Activated CD4-positive, alpha-beta T cell treated with anti-CD3 and anti-CD28 coated beads, Interleukin-2, amount 10 ng/mL, durations not matched to agents 7 days and 5 days (primary cell): ENCODE results near the gene GLRA2. TPM values are rescaled to one million over a fixed set of nuclear protein-coding genes. Genes with fewer than 3 reads are reported as not detected.

Source experiments
- CTCF ChIA-PET: fragments of 350-600 bp; sonication (Branson Sonifier 250); formaldehyde crosslinking; loops from one replicate; lab custom pipeline; 2021; ENCODE audit warnings: antibody characterized with exemption; lab: Charles Lee
- POLR2A ChIA-PET: fragments of 350-600 bp; sonication (Branson Sonifier 250); formaldehyde crosslinking; loops from one replicate; lab custom pipeline; 2021; ENCODE audit warnings: antibody characterized with exemption; lab: Charles Lee
- DNase-seq: peaks from one replicate; pipeline ENCODE4 v3.0.0-alpha.2; 2020
- H3K27ac Mint-ChIP-seq: one replicate; pipeline ENCODE4 v1.8.0; 2021; ENCODE audit warnings: mild to moderate bottlenecking, moderate library complexity, mixed read lengths
- H3K27me3 Mint-ChIP-seq: one replicate; pipeline ENCODE4 v1.8.0; 2021; ENCODE audit warnings: mixed read lengths
- H3K36me3 Mint-ChIP-seq: one replicate; pipeline ENCODE4 v1.8.0; 2021; ENCODE audit warnings: low read depth, mixed read lengths
- H3K4me1 Mint-ChIP-seq: one replicate; pipeline ENCODE4 v1.8.0; 2021; ENCODE audit warnings: mixed read lengths
- H3K4me3 Mint-ChIP-seq: one replicate; pipeline ENCODE4 v1.8.0; 2021; ENCODE audit warnings: mild to moderate bottlenecking, moderate library complexity, mixed read lengths
- H3K9me3 Mint-ChIP-seq: one replicate; pipeline ENCODE4 v1.8.0; 2021; ENCODE audit warnings: mixed read lengths
- total RNA-seq, 2 experiments: library from RNA; stranded (reverse); gene quantifications; one replicate each; pipeline ENCODE4 v1.2.3, GENCODE V29; 2021

The GLRA2 gene
- total RNA-seq, 2 experiments from 2014 or later = not detected

- no peak overlapping the region for H3K27ac Mint-ChIP-seq
- no peaks in the 10 kb centered on the region for H3K4me1 Mint-ChIP-seq
- no peak for DNase-seq
- H3K27me3 Mint-ChIP-seq = no peaks in the 10 kb centered on the region
- ChIA-PET CTCF (no interaction called here), POLR2A (no interaction called here)
- H3K9me3 Mint-ChIP-seq = peaks cover 7% of the 10 kb centered on the region
- no peak overlapping the region for H3K4me3 Mint-ChIP-seq
- H3K36me3 Mint-ChIP-seq = no peaks in the 10 kb centered on the region
Measured at GRCh38 chrX:14775416-14775815, 246.1 kb downstream of the GLRA2 start.

- Mint-ChIP-seq H3K27me3 (no peaks in the 10 kb centered on the region), H3K36me3 (no peaks in the 10 kb centered on the region), H3K4me3 (no peak overlapping the region), H3K27ac (no peak overlapping the region), H3K4me1 (no peaks in the 10 kb centered on the region), H3K9me3 (no peaks in the 10 kb centered on the region)
- ChIA-PET CTCF (no interaction called here), POLR2A (no interaction called here)
- no peak for DNase-seq
Measured at GRCh38 chrX:14776901-14777300, 247.6 kb downstream of the GLRA2 start.

- no peak overlapping the region for H3K4me3 Mint-ChIP-seq
- DNase-seq = no peak
- H3K4me1 Mint-ChIP-seq = no peaks in the 10 kb centered on the region
- POLR2A ChIA-PET = no interaction called here
- H3K27me3 Mint-ChIP-seq = no peaks in the 10 kb centered on the region
- H3K36me3 Mint-ChIP-seq = no peaks in the 10 kb centered on the region
- no peaks in the 10 kb centered on the region for H3K9me3 Mint-ChIP-seq
- no peak overlapping the region for H3K27ac Mint-ChIP-seq
- CTCF ChIA-PET = no interaction called here
Measured at GRCh38 chrX:14777525-14777924, 248.2 kb downstream of the GLRA2 start.

GRCh38 chrX:14779580-14779979 is 250.2 kb downstream of the GLRA2 start:
- no peaks in the 10 kb centered on the region for H3K9me3 Mint-ChIP-seq
- no peak overlapping the region for H3K4me3 Mint-ChIP-seq
- H3K4me1 Mint-ChIP-seq = no peaks in the 10 kb centered on the region
- H3K27ac Mint-ChIP-seq = no peak overlapping the region
- no peaks in the 10 kb centered on the region for H3K36me3 Mint-ChIP-seq
- POLR2A ChIA-PET = no interaction called here
- CTCF ChIA-PET = no interaction called here
- DNase-seq = no peak
- H3K27me3 Mint-ChIP-seq = no peaks in the 10 kb centered on the region
